OCI-LY1 (cell line): Measurements from ENCODE around the gene PCSK2.

Experiments used
- H2AFZ ChIP-seq: fragments of 200-600 bp; sonication (generic), shearing (Covaris generic); 2 replicates; pipeline ENCODE4 v1.6.0; 2014; ENCODE audit warnings: antibody characterized with exemption, mild to moderate bottlenecking, low read length
- H3F3A ChIP-seq: fragments of 200-600 bp; sonication (generic), shearing (Covaris generic); 2 replicates; pipeline ENCODE4 v1.6.0; 2014; ENCODE audit warnings: mild to moderate bottlenecking, antibody characterized with exemption, low read length, moderate library complexity; ENCODE audit not compliant: insufficient read depth
- H3K27ac ChIP-seq: fragments of 200-600 bp; sonication (generic); 2 replicates; pipeline ENCODE4 v1.5.1; 2014; ENCODE audit warnings: low read length, mixed run types, mild to moderate bottlenecking, low read depth; ENCODE audit not compliant: poor library complexity, severe bottlenecking
- H3K27me3 ChIP-seq: fragments of 200-600 bp; sonication (generic); 2 replicates; pipeline ENCODE4 v1.6.0; 2014; ENCODE audit warnings: antibody characterized with exemption, mild to moderate bottlenecking, low read length, moderate library complexity; ENCODE audit not compliant: insufficient read depth
- H3K36me3 ChIP-seq: fragments of 200-600 bp; sonication (generic); 2 replicates; pipeline ENCODE4 v1.6.1; 2014; ENCODE audit warnings: mild to moderate bottlenecking, antibody characterized with exemption, low read length, moderate library complexity, mixed read lengths; ENCODE audit not compliant: insufficient read depth
- H3K4me1 ChIP-seq: fragments of 200-600 bp; sonication (generic); 2 replicates; pipeline ENCODE4 v1.5.1; 2014; ENCODE audit warnings: mild to moderate bottlenecking, low read length, moderate library complexity; ENCODE audit not compliant: insufficient read depth, severe bottlenecking
- H3K4me2 ChIP-seq: fragments of 200-600 bp; sonication (generic), shearing (Covaris generic); 2 replicates; pipeline ENCODE4 v1.6.1; 2014; ENCODE audit warnings: low read length
- H3K4me3 ChIP-seq: fragments of 200-600 bp; sonication (generic); 2 replicates; pipeline ENCODE4 v1.5.1; 2014; ENCODE audit warnings: low read length, low read depth, mild to moderate bottlenecking, mixed read lengths; ENCODE audit not compliant: poor library complexity, severe bottlenecking
- H3K79me2 ChIP-seq: fragments of 200-600 bp; shearing (Covaris generic); 2 replicates; pipeline ENCODE4 v1.6.1; 2016; ENCODE audit warnings: mixed run types, low read length, mixed read lengths; ENCODE audit not compliant: insufficient read depth
- H3K9ac ChIP-seq: fragments of 200-600 bp; sonication (generic), shearing (Covaris generic); 2 replicates; pipeline ENCODE4 v1.6.1; 2014; ENCODE audit warnings: mild to moderate bottlenecking, low read length, mixed read lengths
- H3K9me2 ChIP-seq: fragments of 200-600 bp; sonication (generic), shearing (Covaris generic); 2 replicates; pipeline ENCODE4 v1.6.1; 2014; ENCODE audit warnings: low read depth, mild to moderate bottlenecking, low read length, mixed read lengths
- H3K9me3 ChIP-seq: fragments of 200-600 bp; shearing (Covaris generic); 2 replicates; pipeline ENCODE4 v1.6.1; 2014; ENCODE audit warnings: low read length, mixed read lengths
- H4K20me1 ChIP-seq: fragments of 200-600 bp; sonication (generic), shearing (Covaris generic); 2 replicates; pipeline ENCODE4 v1.6.0; 2016; ENCODE audit warnings: mild to moderate bottlenecking, low read length; ENCODE audit not compliant: insufficient read depth
- EZH2 ChIP-seq: fragments of 200-600 bp; sonication (generic), shearing (Covaris generic); IDR thresholded peaks from 2 replicates; pipeline ENCODE4 v1.8.0; 2017; ENCODE audit warnings: borderline replicate concordance, mixed run types, mild to moderate bottlenecking, antibody characterized with exemption, low read length, moderate library complexity, mixed read lengths
- TF ChIP-seq, protein P1 (sequence below): fragments of 200-600 bp; sonication (generic), shearing (Covaris generic); IDR thresholded peaks from 2 replicates; pipeline ENCODE4 v1.5.1; 2017; ENCODE audit warnings: mild to moderate bottlenecking, antibody characterized with exemption, low read length, moderate library complexity, mixed read lengths

The PCSK2 gene

GRCh38 chr20:17467120-17467655 lies 240.3 kb downstream of the PCSK2 start:
- H3K79me2 ChIP-seq, result no peaks in the 10 kb centered on the region
- no peaks in the 10 kb centered on the region for H3K9me2 ChIP-seq
- no peak overlapping the region for H3K9ac ChIP-seq
- H3K27ac ChIP-seq, result no peak overlapping the region
- no peak overlapping the region for H3K4me2 ChIP-seq
- no peaks in the 10 kb centered on the region for H3K36me3 ChIP-seq
- H3K9me3 ChIP-seq, result no peaks in the 10 kb centered on the region
- H3K4me3 ChIP-seq, result no peak overlapping the region
- no peaks in the 10 kb centered on the region for H3F3A ChIP-seq
- H2AFZ ChIP-seq, result no peak overlapping the region
- TF ChIP-seq, protein P1, sequence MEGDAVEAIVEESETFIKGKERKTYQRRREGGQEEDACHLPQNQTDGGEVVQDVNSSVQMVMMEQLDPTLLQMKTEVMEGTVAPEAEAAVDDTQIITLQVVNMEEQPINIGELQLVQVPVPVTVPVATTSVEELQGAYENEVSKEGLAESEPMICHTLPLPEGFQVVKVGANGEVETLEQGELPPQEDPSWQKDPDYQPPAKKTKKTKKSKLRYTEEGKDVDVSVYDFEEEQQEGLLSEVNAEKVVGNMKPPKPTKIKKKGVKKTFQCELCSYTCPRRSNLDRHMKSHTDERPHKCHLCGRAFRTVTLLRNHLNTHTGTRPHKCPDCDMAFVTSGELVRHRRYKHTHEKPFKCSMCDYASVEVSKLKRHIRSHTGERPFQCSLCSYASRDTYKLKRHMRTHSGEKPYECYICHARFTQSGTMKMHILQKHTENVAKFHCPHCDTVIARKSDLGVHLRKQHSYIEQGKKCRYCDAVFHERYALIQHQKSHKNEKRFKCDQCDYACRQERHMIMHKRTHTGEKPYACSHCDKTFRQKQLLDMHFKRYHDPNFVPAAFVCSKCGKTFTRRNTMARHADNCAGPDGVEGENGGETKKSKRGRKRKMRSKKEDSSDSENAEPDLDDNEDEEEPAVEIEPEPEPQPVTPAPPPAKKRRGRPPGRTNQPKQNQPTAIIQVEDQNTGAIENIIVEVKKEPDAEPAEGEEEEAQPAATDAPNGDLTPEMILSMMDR, result no peak
- TF ChIP-seq EZH2, result no peak
- no peaks in the 10 kb centered on the region for H4K20me1 ChIP-seq
- H3K27me3 ChIP-seq, result 0 out of 2 replicates have a peak, but pooled peaks cover 5% of the 10 kb centered on the region
- H3K4me1 ChIP-seq, result no peaks in the 10 kb centered on the region

- Histone ChIP-seq H3K4me3 (no peak overlapping the region), H3K79me2 (no peaks in the 10 kb centered on the region), H3K36me3 (no peaks in the 10 kb centered on the region), H3K27ac (no peak overlapping the region), H2AFZ (no peak overlapping the region), H3F3A (no peaks in the 10 kb centered on the region), H3K9ac (no peak overlapping the region), H3K9me2 (no peaks in the 10 kb centered on the region), H4K20me1 (no peaks in the 10 kb centered on the region), H3K27me3 (peaks cover 5% of the 10 kb centered on the region; the same call in 1 of the 2 replicates), H3K4me1 (no peaks in the 10 kb centered on the region), H3K4me2 (no peak overlapping the region), H3K9me3 (no peaks in the 10 kb centered on the region)
- TF ChIP-seq, protein P1, result no peak
- no peak for TF ChIP-seq EZH2
These were observed 241.4 kb downstream of the PCSK2 start for GRCh38 chr20:17468073-17468840.

DNA sequence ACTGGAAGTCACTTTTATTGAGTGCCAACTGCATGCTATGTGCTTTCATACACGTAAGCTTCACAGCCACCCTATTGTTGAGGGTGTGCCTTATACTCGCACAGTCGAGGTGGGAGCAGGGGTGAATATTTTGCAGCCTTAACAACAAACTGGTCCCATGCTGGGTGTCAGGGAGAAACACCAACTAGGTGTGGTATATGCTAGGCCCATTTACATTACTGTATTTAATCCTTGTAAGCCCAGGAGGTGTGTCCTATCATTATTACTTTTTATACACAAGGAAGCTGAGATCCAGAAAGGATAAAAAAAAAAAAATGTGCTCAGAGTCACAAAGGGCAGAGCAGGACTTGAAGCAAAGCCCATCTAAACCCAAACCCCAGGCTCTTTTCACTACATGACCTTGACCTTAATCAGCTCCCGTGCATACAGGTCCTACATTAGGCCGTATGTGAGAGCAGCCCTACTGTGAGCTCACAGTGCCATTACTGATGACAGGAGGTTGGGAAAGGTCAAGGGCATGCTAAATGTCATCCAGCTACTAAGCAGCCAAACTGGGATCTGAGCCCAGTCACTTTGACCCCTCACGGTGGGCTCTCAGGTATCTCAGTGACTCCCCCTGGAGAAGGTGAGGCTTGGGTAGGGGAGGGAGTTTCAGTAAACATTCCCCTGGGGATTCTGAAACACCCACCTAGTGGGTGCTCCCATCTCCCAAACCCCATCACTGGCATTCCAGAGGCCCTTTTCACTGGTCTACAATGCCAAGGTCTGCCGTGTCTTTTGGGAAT lies 242.6 kb downstream of the PCSK2 start:
- Histone ChIP-seq H3K9me2 (no peaks in the 10 kb centered on the region), H3K79me2 (no peaks in the 10 kb centered on the region), H3K4me2 (no peak overlapping the region), H3K27ac (no peak overlapping the region), H3F3A (no peaks in the 10 kb centered on the region), H3K9ac (no peak overlapping the region), H2AFZ (no peak overlapping the region), H3K27me3 (peaks cover 9% of the 10 kb centered on the region; the same call in 1 of the 2 replicates), H3K9me3 (no peaks in the 10 kb centered on the region), H3K36me3 (no peaks in the 10 kb centered on the region), H4K20me1 (no peaks in the 10 kb centered on the region), H3K4me3 (no peak overlapping the region), H3K4me1 (no peaks in the 10 kb centered on the region)
- no peak for TF ChIP-seq EZH2
- TF ChIP-seq, protein P1, result no peak
